RWPE1 (cell line): ENCODE measurements around the gene INTS7.

ENCODE experiments used
- CTCF ChIA-PET: fragments of 350-600 bp; sonication (Branson Sonifier 250); formaldehyde crosslinking; extraction: SDS; loops from one replicate; lab custom pipeline; 2021; lab: Yijun Ruan, JAX
- POLR2A ChIA-PET: fragments of 400-600 bp; formaldehyde crosslinking; extraction: SDS; loops from one replicate; lab custom pipeline; 2020; ENCODE audit warnings: antibody characterized with exemption; ENCODE audit not compliant: low non-redundant PET; lab: Yijun Ruan, JAX
- DNase-seq: peaks from one replicate; pipeline ENCODE4 v3.0.0; 2012; ENCODE audit warnings: low spot score
- H3K27ac ChIP-seq: fragments of 450-650 bp; 2 replicates; pipeline ENCODE4 v1.5.1; 2017
- TF ChIP-seq, protein P1 (sequence below): fragments of 450-650 bp; conservative IDR thresholded peaks from 2 replicates; pipeline ENCODE4 v1.5.1; 2017; ENCODE audit warnings: low read depth, mild to moderate bottlenecking

INTS7 gene

DNA sequence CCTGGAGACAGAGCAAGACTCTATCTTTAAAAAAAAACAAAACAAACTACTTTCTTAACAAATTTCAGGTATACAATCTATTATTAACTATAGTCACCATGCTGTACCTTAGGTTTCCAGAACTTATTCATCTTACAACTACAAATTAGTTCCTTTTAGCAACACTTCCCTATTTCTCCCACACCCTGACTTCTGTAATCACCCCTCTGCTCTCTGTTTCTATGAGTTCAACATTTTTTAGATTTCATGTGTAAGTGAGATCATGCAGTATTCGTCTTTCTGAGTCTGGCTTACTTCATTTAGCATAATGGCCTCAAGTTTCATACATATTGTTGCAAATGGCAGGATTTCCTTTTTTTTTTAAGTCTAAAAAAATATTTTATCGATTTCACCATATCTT, 126.9 kb downstream of the INTS7 start:
- ChIA-PET POLR2A (no interaction called here), CTCF (no interaction called here)
- TF ChIP-seq, protein P1, sequence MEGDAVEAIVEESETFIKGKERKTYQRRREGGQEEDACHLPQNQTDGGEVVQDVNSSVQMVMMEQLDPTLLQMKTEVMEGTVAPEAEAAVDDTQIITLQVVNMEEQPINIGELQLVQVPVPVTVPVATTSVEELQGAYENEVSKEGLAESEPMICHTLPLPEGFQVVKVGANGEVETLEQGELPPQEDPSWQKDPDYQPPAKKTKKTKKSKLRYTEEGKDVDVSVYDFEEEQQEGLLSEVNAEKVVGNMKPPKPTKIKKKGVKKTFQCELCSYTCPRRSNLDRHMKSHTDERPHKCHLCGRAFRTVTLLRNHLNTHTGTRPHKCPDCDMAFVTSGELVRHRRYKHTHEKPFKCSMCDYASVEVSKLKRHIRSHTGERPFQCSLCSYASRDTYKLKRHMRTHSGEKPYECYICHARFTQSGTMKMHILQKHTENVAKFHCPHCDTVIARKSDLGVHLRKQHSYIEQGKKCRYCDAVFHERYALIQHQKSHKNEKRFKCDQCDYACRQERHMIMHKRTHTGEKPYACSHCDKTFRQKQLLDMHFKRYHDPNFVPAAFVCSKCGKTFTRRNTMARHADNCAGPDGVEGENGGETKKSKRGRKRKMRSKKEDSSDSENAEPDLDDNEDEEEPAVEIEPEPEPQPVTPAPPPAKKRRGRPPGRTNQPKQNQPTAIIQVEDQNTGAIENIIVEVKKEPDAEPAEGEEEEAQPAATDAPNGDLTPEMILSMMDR = no peak
- no peak for DNase-seq
- no peak overlapping the region for H3K27ac ChIP-seq

DNA sequence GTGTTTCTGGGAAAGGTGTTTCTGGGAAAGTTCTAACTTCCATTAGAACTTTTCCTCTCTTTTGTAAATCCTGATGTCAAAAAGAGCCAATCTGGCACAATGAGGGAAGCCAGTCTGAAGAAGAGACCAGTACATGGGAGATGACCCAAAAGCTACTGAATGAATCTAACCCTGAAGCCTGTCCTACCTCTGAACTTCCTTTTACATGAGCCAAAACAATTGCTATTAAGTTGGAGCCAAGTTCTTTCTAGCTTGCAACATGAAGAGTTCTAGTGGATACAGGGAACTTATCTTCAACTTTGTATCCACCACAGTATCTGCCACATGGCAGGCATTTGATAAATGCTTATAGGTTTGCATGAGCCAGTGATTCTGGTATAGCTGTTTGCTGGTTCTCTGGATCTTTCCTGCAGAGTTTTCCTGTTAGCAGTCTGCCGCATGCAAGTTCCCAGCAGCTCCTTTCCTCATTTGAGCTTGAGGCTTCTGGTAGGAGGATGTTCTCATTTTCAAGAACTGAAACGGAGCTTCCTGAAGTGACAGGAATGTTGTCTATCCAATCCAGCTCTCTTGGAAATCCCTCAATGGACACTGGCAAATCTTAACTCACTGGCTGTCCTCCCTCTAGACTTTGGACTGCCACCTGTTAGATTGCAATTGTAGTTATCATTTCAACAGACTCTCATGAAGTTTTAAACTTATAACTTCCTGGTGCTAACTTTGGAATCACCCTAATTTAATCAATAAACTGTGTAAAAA, 131.7 kb downstream of the INTS7 start:
- DNase-seq = no peak
- no peak overlapping the region for H3K27ac ChIP-seq
- TF ChIP-seq, protein P1 = no peak
- ChIA-PET CTCF (interaction anchor here (1.0 kb wide), 1 partner anchor 433 kb away, joined by 3 read pairs; no protein-coding TSS in a partner anchor), POLR2A (interaction anchor here (0.8 kb wide), 1 partner anchor 264 kb away, joined by 4 read pairs; no protein-coding TSS in a partner anchor)

DNA sequence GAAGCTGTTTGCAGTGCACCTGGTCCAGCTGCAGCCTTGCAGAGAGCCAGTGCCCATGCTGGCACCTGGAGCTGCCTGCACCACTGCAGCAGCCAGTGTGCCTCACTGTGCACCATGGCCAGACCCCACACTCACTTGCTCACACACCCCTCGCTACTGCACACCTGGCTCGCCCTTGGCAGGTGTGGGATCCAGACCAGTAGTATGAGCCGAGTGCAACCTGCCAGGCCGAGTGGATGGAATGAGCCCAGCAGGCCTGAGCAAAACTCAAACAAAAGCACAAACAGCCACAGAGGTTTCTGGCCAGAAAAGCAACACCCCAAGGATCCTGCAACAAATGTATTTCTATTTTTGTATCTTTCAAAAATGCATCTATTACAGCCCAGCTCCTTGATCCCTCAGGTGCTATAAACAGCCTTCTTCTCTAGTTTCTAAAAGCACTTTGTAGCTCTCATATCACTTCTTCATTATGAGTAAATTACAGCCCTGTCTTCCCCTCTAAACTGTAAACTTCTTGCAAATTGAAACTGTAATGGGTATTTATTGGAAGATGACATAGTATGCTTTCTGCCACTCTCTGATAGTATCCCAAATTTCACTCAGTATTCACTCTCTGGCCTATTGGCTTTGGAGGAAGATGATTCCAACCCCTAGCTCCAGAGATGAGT, 132.6 kb downstream of the INTS7 start:
- DNase-seq = no peak
- ChIA-PET POLR2A (no interaction called here), CTCF (interaction anchor here (0.7 to 1.1 kb wide), 2 partner anchors 19 to 1800 kb away, joined by 3 read pairs; no protein-coding TSS in a partner anchor)
- no peak overlapping the region for H3K27ac ChIP-seq
- TF ChIP-seq, protein P1 = no peak

DNA sequence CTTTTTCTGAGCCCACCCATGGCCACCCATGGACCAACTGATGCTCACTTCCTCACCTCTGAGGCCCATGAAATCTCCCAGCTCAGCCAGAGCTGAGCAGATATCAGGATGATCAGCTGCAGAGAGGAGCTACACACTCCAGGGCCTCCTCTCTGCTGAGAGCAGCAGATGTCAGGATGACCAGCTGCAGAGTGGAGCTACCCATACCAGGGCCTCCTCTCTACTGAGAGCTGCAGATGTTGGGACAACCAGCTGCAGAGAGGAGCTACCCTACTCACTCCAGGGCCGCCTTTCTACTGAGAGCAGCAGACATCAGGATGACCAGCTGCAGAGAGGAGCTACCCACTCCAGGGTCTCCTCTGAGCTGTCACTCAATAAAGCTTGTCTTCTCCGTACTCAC, 133.4 kb downstream of the INTS7 start:
- DNase-seq = no peak
- CTCF ChIA-PET = interaction anchor here (0.7 to 1.1 kb wide), 2 partner anchors 18 to 1799 kb away, joined by 3 read pairs; no protein-coding TSS in a partner anchor

DNA sequence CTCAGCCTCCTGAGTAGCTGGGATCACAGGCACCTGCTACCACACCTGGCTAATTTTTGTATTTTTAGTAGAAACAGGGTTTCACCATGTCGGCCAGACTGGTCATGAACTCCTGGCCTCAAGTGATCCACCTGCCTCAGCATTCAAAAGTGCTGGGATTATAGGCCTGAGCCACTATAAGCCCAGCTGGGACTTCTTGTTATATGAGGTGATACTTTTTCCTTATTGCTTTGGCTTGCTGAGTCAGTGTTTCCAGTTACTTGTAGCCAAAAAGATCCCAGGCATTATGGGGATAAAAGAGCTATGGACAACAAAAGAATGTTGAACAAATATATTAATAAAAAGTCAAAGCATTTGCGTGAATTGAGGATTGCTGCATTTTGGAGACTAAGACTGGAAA, 134.9 kb downstream of the INTS7 start:
- TF ChIP-seq, protein P1 = no peak
- H3K27ac ChIP-seq = no peak overlapping the region
- POLR2A ChIA-PET = no interaction called here
- no peak for DNase-seq
- CTCF ChIA-PET = interaction anchor here (0.6 to 1.1 kb wide), 2 partner anchors 25 to 44 kb away, joined by 3 to 4 read pairs; no protein-coding TSS in a partner anchor

More for the DNA sequence above, 133.4 kb downstream of the INTS7 start:
- POLR2A ChIA-PET = no interaction called here
- H3K27ac ChIP-seq = no peak overlapping the region
- TF ChIP-seq, protein P1 = no peak

DNA sequence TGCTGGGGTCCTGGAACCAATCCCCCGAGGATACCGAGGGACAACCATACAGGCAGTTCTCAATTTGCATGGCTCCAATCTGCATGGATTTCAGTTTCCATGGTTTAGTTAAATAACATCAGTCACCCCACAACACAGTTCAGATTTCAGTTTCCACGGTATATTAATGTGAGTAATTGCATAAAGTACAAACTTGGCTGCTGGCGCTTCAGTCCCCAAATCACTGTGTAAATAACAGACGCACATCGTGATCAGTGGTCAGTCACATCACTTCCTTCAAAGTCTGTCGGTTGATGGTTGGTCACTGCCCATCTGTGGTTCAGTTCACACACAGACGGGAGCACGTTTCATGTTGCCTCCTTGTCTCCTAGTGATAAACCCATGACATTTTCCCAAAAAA, 138.4 kb downstream of the INTS7 start:
- TF ChIP-seq, protein P1 = no peak
- ChIA-PET POLR2A (interaction anchor here (0.6 kb wide), 1 partner anchor 50 kb away, joined by 3 read pairs; no protein-coding TSS in a partner anchor), CTCF (no interaction called here)
- DNase-seq = no peak
- no peak overlapping the region for H3K27ac ChIP-seq
